Stimulated activated CD4-positive, alpha-beta T cell treated with anti-CD3 and anti-CD28 coated beads, Interleukin-12 subunit alpha, Interleukin-12 subunit beta, amount 100 ng/mL, for 24 hours (primary cell): ENCODE results near the gene NOP9.

Experiments
- DNase-seq, 2 experiments: peaks; one replicate each; pipeline ENCODE4 v3.0.0-alpha.2; 2020; ENCODE audit warnings: low read depth in 2 of 2

Gene NOP9, protein sequence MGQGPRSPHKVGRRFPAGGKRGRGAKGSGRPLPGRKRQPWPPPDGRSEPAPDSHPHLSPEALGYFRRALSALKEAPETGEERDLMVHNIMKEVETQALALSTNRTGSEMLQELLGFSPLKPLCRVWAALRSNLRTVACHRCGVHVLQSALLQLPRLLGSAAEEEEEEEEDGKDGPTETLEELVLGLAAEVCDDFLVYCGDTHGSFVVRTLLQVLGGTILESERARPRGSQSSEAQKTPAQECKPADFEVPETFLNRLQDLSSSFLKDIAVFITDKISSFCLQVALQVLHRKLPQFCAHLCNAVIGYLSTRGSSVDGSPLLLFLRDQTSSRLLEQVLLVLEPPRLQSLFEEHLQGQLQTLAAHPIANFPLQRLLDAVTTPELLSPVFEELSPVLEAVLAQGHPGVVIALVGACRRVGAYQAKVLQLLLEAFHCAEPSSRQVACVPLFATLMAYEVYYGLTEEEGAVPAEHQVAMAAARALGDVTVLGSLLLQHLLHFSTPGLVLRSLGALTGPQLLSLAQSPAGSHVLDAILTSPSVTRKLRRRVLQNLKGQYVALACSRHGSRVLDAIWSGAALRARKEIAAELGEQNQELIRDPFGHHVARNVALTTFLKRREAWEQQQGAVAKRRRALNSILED

DNA sequence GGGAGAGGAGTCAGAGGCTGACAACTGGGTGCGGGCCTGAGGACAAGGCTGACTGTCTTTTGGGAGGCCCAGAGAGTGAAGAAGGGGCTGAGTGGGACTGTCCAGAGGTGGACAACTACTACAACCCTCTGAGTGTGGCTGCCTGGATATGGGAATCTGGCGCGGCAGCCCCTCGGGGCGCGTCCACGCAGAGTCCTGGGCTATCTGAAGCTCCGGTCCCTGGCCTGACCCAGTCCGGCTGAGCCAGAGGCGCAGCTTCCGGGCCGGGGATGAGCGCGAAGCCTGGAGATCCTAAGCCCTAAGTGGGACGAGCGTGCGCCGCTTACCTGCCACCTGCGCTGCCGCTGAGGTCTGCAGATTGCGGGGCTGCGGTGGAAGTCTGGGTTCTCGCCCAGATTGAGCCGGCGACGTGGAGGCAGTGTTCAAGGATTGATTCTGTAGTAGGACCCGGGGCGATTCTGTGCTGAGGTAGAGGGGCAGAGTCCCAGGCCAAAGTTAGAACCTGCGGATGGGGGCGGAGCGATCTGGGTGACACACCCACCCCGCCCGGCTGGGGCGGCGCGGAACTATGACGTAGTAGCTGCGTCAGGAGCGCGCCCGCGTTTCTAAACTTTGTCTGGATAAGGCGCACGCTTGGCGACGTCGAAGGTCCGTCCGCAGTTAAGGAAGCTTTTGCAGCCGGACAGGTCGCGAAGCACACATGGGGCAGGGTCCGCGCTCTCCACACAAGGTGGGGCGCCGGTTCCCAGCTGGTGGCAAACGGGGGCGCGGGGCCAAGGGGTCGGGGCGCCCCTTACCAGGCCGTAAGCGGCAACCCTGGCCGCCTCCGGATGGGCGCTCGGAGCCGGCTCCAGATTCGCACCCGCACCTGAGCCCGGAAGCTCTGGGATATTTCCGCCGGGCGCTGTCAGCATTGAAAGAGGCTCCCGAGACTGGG, at the start of gene NOP9, which contains the start of gene DHRS1:
Gene NOP9, plus strand, starts transcription at position 596 of the 937 bp plus-strand sequence. Its CDS starts 105 bp downstream, at position 701.
Gene DHRS1, minus strand, starts transcription at position 526 of the 937 bp plus-strand sequence. CDS start 674 bp downstream, outside the sequence.
- peak; percentile 87 to 92 for DNase-seq

DNA sequence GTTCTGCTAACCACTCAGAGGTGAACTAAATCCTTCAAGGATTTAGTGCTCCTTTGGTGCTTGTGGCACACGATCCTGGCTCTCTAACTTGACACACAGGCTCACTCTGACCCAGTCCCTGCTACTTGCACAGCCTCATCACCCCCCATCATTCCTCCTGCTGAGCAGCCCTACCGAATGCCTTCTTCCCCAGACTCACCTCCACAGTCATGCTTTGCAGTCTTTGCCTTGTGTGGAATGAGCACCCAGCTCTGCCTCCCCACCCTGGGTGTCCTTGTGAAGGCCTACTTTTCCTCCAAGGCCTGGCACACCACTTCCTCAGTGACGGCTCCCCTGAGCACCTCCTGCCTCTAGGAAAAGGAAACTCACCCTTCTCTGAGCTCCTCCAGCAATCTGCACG, 49.3 kb upstream of the NOP9 start:
- DNase-seq, result no peak

DNA sequence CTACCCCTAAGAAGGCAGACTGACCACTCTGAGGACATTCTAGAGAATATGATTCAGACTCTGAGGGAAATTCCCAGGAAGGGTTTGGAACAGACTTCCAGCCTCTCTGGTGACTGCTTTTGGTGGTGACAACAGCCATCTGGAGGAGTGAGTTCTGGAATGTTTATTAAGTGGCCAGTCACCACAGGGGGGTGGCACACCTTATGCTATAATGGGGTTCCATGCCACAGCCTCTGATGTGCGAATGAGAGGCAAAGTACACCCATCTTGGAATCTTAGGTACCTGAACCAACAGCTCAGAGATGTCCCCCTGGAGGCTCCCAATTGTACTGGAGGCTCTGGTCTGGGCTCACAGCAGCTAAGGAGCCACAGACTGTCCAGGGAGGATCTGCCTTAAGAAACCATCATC, 47.8 kb upstream of the NOP9 start:
- no peak for DNase-seq

DNA sequence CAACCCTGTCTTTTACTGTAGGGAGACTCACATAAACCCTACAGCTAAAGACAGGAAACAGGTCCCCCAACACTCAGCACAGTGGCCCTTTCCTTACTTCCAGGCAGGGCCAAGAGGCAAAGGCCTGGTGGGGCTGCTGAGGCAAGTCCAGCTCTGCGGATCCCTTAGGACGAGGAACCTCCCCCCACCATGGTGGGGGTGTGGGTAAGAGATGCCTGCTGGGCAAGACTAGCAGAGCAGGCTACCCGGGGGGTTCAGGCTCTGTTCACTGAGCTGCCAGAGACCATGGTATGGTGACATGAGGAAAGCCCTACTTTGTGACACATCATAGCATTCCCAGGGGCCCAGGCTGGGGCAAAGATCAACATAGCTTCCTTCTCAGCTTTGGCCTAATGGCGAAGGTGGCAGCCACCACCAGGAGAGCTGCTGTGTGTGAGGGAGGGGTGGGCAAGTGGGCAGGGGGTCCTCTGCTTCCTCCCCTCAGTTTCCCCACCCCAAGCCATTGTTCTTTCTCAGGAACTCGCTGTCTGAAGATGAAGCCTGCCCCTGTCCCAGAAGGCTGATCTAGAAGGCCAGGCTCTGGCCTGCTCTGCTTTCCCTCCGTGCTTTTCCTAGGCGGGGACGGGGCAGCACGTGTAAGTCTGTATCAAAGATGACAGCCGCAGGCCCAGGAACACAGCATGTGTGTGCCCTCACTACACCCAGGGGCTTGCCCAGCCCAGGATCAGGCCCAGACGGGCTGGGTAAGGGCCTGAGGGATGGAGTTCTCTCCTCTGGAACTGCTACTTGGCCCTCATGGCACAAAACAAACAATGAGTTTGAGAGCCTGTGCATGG, 47.1 kb upstream of the NOP9 start:
- DNase-seq, result no peak

DNA sequence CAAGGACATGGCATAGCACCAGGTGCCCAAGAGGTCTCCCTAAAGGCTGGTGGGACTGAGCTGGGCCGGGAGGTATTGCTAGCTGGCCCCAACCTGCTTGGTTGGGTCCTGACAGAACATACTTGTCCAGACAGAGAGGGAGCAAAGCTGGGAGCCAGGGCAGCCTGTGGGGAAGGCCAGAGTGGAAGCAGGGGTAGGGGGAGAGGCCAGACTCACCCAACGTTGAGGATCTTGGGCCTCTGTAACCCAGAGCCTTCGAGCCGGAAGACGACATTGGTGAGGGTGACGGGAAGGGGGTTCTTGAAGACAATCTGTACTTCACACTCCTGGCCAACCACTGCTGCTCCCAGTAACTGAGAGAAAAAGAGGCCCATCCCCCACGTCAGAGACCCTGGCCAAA, 45.7 kb upstream of the NOP9 start:
- DNase-seq, result no peak

DNA sequence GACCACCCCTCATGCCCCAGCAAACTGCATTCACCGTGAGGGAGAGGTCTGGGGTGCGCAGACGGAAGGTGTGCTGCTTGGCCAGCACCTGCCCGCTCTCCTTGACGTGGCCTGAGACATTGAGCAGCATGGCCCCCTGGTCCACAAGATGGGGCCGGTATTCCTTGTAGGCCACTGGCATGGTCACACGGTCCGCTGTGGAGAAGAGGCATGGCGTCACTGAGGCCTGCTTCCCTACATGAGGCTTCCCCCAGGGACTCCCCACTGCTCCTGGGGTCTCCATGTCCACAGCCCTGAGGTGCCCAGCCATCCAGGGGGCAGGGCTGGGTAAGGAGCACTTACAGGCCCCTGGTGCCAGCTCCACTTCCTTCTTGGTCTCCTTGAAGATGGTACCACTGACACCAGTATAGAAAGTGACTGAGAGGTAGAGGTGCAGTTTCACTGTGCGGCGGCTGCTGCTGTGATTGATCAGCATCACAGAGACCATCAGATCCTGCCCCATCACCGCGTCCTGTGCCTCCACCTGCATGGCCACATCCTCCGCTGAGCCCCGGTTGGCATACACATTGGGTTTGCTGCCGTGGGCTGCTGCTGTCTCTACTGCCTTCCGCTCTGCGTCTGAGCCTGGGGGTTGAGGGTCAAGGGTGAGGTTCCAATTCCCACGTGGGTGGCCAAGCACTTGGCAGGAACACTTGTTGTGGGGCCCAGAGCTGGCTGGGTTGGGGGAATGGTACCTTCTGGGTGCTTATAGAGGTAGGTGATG, 44.8 kb upstream of the NOP9 start:
- DNase-seq, result no peak

DNA sequence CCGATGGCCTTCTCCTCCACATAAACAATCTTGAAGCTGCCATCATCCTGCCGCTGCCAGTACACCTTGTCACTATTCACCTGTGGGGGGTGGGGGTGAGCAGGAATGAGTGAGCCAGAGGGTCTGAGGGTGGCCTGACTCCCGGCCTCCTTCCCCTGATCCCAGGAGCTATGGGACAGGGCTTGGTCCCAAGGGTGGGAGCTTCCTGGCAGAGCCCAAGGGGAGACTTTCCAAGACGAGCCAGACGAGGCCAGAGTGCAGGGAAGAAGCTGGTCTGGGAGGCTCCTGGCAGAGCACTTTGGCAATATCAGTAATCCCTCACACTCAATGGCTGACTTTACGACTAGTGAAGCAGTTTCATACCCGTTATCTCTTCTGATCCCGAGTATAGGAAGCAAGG, 44.2 kb upstream of the NOP9 start:
- no peak for DNase-seq

DNA sequence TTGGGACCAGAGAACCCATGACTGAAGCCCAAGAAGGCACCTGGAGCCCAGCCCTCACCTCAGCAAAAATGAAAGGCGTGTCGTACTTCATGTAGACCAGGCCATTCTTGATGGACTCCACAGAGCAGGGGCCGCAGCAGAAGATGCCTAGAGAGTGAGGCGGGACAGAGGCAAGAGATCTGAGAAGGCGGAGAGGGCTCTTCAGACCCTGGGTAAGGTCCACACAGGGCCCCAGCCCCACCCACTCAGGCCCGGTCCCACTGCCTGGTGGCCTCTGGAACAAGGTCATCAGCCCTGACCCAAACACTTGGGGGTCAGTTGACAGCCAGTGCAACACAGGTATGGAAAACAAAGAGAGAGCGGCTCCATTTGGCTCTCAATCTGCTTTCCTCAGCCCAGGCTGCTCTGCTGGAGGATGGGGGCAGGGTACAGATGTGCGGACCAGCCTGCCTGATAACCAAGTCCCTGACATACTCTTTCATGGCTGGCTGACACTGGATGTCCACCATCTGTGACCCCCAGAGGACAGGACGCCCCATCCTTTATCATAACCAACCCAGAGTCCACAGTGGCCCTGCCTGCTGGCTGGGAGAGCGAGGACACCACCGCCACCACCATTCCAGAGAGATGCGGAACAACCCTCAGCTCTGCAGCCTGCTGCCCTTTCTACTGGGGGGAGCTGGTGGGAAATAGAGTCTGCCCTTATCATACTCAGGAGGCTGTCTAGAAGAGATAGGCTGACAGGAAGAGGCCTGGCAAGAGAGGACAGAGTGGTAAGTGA, 43.5 kb upstream of the NOP9 start:
- DNase-seq, result no peak

DNA sequence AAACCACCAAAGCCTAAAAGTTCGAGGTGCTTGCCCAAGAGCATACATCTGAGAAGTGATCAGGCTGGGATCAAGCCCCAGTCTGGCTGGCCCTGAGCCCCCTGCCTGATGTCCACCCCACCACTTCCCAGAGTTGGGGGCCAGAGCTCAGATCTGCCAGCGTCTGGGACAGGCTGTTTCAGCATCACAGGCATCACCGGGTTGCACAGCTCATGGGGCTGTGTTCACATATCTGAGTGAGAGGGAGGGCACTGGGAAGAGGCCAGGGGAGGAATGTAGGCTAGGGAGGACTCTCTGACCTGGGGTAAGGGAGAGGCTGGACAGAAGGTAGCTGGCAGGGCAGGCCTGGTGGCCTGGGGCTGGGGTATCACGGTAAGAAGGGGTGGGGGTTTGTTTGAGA, 42.7 kb upstream of the NOP9 start:
- DNase-seq, result no peak

DNA sequence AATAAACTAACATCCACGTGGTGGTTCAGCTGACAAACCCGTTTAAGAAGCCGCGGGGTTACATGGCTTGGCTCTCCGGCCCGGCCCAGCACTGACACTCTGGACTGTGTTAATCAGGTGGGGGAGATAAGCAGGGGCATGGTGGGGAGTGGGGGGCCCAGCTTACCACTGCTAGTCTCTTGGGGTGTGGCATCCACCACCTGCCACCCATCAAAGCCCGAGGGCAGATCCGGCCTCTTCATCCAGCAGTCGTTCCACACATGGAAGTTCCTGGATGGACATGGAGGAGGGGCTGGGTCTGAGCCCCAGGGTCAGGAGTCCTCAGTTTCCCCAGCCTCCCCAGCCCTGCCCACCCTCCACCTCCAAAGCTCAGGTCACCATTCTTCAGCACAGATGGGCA, 41.5 kb upstream of the NOP9 start:
- no peak for DNase-seq

DNA sequence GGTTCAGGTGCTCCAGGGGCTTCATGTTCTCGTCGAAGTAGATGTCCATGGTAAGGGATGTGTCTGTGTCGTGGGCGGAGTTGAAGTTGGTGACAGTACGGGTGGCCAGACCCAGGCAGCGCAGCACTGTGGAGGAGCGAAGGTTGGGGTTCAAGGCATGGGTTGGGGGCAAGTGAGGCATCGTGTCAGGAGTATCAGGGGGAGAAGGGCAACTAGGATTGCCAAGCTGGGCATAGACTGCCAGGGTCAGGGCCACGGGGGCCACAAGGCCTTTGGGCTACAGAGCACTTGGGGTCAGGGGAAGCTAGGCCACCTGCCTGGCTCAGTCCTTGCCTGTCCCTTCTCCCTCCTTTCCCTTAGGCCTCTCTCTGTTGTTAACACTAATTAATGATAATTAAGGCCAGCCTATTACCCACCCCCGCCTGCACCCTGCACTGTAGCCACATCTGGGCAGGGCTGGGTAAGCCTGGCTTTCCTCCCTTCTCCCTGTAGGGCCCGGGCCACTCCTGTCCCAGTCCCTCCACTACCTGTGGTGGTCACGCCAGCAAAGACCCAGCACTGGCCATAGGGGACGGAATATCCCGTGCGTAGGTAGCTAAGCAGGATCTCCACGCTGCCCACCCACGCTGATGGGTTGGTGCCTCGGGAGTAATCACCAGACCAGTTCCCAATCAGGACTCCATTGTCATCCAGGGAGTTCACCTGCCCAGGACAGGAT, 40.9 kb upstream of the NOP9 start:
- no peak for DNase-seq

DNA sequence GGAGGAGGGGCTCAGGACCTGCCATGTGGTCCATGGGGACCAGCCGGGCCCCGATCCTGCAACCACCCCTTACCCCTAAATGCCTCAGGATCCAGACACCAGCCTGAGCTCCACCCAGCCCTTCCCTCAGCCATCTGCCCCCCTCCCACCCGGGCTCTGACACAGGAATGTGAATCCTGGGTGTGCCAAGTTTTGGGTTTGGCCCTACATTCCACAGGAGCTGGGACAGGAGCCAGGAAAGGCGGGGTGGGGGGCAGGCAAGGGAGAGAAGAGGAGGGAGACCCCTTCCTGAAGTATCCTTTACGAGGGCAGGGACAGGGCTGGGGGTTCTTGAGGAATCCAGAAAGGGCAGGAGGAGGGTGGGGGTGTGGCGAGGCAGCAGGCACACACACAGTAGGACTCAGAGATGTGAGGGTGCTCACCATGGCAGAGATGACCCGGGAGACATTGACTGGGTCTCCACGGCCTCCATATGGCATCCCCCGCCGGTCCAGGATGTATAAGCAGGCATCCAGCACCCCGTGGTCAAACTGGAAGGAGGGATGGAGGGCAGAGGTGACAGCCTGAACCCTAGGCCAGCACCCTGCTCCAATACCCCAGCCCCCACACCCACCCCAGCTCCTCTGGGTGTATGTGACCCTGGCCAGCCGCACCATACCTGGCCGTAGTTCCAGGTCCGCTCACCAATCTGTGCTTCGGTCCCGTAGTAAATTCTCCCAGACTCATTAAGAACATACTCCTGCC, 40.2 kb upstream of the NOP9 start:
- DNase-seq, result no peak

DNA sequence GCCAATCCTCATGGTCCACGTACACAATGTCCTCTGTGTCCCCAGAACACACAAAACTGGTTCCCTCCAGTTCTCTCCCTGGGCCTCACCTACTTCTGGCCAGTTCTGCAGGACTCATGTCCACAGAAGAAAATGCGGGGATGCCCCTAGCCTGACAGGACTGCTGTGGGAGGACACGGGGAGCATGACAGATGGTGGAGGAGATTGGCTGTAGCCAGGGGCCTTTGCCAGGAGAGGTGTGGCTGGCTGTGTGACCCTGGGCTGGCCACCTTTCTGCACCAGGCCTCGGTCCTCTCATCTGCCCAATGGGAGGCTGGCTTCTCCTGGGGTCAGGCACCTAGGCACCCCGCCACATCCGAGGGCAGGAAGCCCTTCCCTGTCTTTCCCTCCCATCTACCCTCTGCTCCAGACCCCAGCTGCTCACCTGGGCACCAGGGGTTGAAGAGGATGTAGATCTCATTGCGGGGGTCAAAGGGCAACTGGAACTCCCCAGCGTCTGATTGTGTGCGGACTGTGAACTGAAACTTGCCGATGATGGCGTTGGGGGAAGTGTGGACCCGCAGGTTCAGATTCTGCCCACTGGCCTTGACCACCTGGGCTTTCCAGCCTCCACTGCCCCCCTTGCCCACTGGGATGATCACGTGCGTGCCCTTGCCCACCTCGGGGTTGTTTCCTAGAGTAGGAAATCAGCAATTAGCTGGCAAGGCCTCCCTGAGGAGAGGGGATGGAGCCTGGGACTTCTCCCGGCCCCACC, 39.4 kb upstream of the NOP9 start:
- DNase-seq, result no peak

DNA sequence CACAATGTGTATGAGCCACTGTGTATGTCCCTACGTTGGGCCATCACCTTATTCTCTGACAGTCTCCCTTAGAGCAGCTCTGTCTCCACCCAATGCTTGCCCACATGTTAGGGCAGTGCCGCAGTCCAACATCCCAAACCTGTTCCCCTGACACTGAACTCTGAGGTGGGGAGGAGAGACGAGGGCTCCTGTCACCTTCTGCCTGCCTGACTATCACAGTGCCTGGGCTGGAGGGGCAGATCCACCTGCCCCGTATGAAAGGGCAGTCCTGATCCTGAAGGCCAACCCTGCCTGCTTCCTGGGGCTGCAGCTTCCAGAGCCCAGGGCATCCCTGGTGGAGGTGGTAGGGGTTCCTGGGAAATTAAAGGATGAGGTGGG, 38.9 kb upstream of the NOP9 start:
- DNase-seq, result no peak

DNA sequence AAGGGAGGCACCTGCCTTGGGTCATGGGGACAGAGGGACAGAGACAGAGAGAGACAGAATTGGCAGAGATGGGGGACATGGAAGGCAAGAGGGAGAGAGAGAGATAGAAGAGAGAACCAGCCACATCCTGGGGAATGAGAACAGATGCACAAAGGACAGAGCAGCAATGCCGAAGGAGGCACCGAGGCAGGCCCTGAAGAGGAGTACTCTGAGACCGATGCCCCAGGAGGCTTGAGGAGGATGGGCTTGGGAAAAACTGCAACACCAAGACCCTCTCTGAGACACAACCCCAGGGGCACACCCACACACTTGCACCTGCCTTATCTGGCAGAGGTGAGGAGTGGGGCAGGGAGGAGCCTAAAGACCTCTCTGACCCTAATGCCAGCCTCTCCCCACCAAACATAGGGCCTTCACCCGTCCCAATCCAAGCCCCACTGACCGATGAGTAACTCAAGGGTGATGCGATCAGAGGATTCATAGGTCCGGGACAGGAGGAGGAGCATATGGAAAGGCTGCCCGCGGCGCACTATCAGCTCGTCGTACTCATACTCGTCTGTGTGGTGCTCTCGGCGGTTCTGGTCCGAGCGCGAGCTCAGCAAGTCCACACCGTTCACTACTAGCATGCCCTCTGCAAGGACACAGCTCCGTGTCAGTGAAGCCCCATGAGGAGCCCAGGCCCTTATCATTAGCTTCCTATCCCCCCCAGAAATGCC, 38.2 kb upstream of the NOP9 start:
- no peak for DNase-seq

DNA sequence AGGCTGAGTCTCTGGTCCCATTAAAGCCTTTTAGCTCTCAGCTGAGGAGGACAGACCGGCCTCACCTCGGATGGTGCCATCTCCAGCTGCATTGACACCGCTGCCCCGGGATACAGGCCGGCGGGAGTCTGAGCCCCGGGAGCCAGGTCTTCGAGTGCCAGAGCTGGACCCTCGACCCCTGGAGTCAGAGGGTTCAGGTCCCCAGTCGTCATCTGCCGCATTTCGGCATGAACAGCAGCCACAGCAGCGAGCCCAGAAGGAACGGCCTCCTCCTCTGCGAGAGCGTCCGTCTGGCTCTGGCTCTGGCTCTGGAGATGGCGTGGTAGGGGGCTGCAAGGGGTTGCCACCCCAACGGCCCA, 37.7 kb upstream of the NOP9 start:
- no peak for DNase-seq
